Panc1 (cell line): Measurements from ENCODE around the gene THADA. TPM values are rescaled to one million over a fixed set of nuclear protein-coding genes. Genes with fewer than 3 reads are reported as not detected.

Source experiments
- ATAC-seq: fragments of 200-7000 bp; cut with Tn5 transposase; 2 replicates; pipeline ENCODE4 v1.9.1; 2020; ENCODE audit warnings: mild to moderate bottlenecking, moderate library complexity
- BruUV-seq: library from RNA; stranded (reverse); fragments of 400-500 nt; replicated peaks from 2 replicates; lab custom pipeline; 2021; lab: Mats Ljungman, UMichigan
- CTCF ChIA-PET: fragments of 300-600 bp; sonication (Branson Sonifier 250); formaldehyde crosslinking; loops from one replicate; lab custom pipeline; 2022; ENCODE audit warnings: antibody characterized with exemption; lab: Charles Lee
- POLR2A ChIA-PET: fragments of 300-600 bp; sonication (Branson Sonifier 250); formaldehyde crosslinking; loops from one replicate; lab custom pipeline; 2022; ENCODE audit warnings: antibody characterized with exemption; lab: Charles Lee
- DNase-seq: peaks from one replicate; pipeline ENCODE4 v3.0.0-alpha.2; 2010; ENCODE audit warnings: low read depth, low spot score
- H3K27ac ChIP-seq: 2 replicates; pipeline ENCODE4 v1.5.1; 2011; ENCODE audit warnings: mild to moderate bottlenecking, low read length, inconsistent platforms
- H3K27me3 ChIP-seq: fragments of 200-500 bp; sonication (Bioruptor generic); 2 replicates; pipeline ENCODE4 v1.6.0; 2014; ENCODE audit warnings: low read length, inconsistent platforms; ENCODE audit not compliant: control insufficient read depth, insufficient read depth
- H3K36me3 ChIP-seq: fragments of 200-500 bp; sonication (Bioruptor generic); 2 replicates; pipeline ENCODE4 v1.5.1; 2014; ENCODE audit warnings: inconsistent platforms, mild to moderate bottlenecking, low read length, moderate library complexity; ENCODE audit not compliant: control insufficient read depth, insufficient read depth
- H3K4me1 ChIP-seq: 2 replicates; pipeline ENCODE4 v1.5.1; 2011; ENCODE audit warnings: inconsistent platforms, mild to moderate bottlenecking, low read length, moderate library complexity; ENCODE audit not compliant: control insufficient read depth, insufficient read depth
- H3K4me3 ChIP-seq, 2 experiments: 2 replicates each; pipeline ENCODE4 v1.5.1; 2011 to 2012; ENCODE audit warnings: low read depth in 2 of 2, low read length in 2 of 2, mild to moderate bottlenecking in 2 of 2, inconsistent platforms in 1 of 2, moderate library complexity in 1 of 2
- H3K9me3 ChIP-seq: fragments of 200-500 bp; sonication (Bioruptor generic); 2 replicates; pipeline ENCODE4 v1.5.1; 2014; ENCODE audit warnings: low read depth, mild to moderate bottlenecking, inconsistent platforms, low read length, moderate library complexity; ENCODE audit not compliant: control insufficient read depth, insufficient read depth
- CTCF ChIP-seq: fragments of 450-650 bp; IDR thresholded peaks from 2 replicates; pipeline ENCODE4 v1.5.1; 2017; ENCODE audit warnings: mild to moderate bottlenecking
- POLR2AphosphoS5 ChIP-seq: IDR thresholded peaks from 2 replicates; pipeline ENCODE4 v1.6.1; 2012; ENCODE audit warnings: mild to moderate bottlenecking, low read depth, low read length, moderate library complexity
- REST ChIP-seq, 2 experiments: IDR thresholded peaks; 2 replicates each; pipeline ENCODE4 v1.6.1; 2011 to 2012; ENCODE audit warnings: low read depth in 2 of 2, control low read depth in 1 of 2, low read length in 1 of 2, mild to moderate bottlenecking in 1 of 2, moderate library complexity in 1 of 2; ENCODE audit not compliant: insufficient read depth in 1 of 2
- SIN3A ChIP-seq: IDR thresholded peaks from 2 replicates; pipeline ENCODE4 v1.6.1; 2012; ENCODE audit warnings: low read depth, mild to moderate bottlenecking, low read length, moderate library complexity, borderline replicate concordance; ENCODE audit not compliant: insufficient read depth
- TCF7L2 ChIP-seq: IDR thresholded peaks from 2 replicates; pipeline ENCODE4 v1.6.1; 2011; ENCODE audit warnings: mild to moderate bottlenecking, low read depth, low read length, inconsistent platforms
- in situ Hi-C: cut with HindIII; loops from 2 replicates; pipeline ENCODE4 v1.10.0; 2016; ENCODE audit warnings: low sequenced_read_pairs, low pct_unique_long_range_greater_than_20kb
- intact Hi-C: fragments of 100-400 bp; cut with micrococcal nuclease; formaldehyde crosslinking; loops from one replicate; pipeline ENCODE4 v1.10.0; 2022; ENCODE audit not compliant: unreplicated experiment
- total RNA-seq: library from RNA; stranded (reverse); gene quantifications from one replicate; pipeline ENCODE4 v1.2.1, GENCODE V29; 2021; ENCODE audit not compliant: unreplicated experiment

The THADA gene
- total RNA-seq, 1 experiment from 2014 or later: 37.2 TPM

- no peaks in the 10 kb centered on the region for H3K4me1 ChIP-seq
- ATAC-seq (no peak), DNase-seq (no peak)
- POLR2A ChIA-PET: no interaction called here
- H3K4me3 ChIP-seq: no peak overlapping the region
- BruUV-seq: no TSS peak
- no peak overlapping the region for H3K27ac ChIP-seq
- no peak for TF ChIP-seq TCF7L2
- TF ChIP-seq CTCF: no peak
- TF ChIP-seq REST (IDR thresholded peaks at IDR 0.05; ENCODE audit: insufficient read depth in 1 of 2, low read depth in 2 of 2, low read length in 1 of 2): no peak
- no peak for TF ChIP-seq SIN3A
- TF ChIP-seq POLR2AphosphoS5: no peak
- in situ Hi-C loops (no loop called here), intact Hi-C loops (no loop called here)
- CTCF ChIA-PET: no interaction called here
- H3K9me3 ChIP-seq: no peaks in the 10 kb centered on the region
- H3K36me3 ChIP-seq: no peaks in the 10 kb centered on the region
- H3K27me3 ChIP-seq: no peaks in the 10 kb centered on the region
Observed at GRCh38 chr2:43407935-43408334, 187.9 kb downstream of the THADA start.

GRCh38 chr2:43406651-43407279 is 189.1 kb downstream of the THADA start:
- BruUV-seq: no TSS peak
- Histone ChIP-seq H3K4me3 (no peak overlapping the region), H3K27ac (no peak overlapping the region), H3K36me3 (no peaks in the 10 kb centered on the region), H3K9me3 (no peaks in the 10 kb centered on the region), H3K4me1 (no peaks in the 10 kb centered on the region), H3K27me3 (no peaks in the 10 kb centered on the region)
- ATAC-seq: no peak
- in situ Hi-C loops (no loop called here), intact Hi-C loops (no loop called here)
- POLR2A ChIA-PET: no interaction called here
- CTCF ChIA-PET: no interaction called here
- no peak for DNase-seq
- TF ChIP-seq POLR2AphosphoS5 (no peak), TCF7L2 (no peak), SIN3A (no peak), REST (IDR thresholded peaks at IDR 0.05; ENCODE audit: insufficient read depth in 1 of 2, low read depth in 2 of 2, low read length in 1 of 2) (no peak)
